GM12878 (cell line): ENCODE data around the gene RAD18. TPM values are rescaled to one million over a fixed set of nuclear protein-coding genes. Genes with fewer than 3 reads are reported as not detected.

ENCODE experiments used
- ATAC-seq: fragments of 200-7000 bp; cut with Tn5 transposase; 3 replicates; pipeline ENCODE4 v1.9.1; 2020; ENCODE audit warnings: mild to moderate bottlenecking, moderate library complexity
- BruUV-seq: library from RNA; stranded (reverse); fragments of 400-500 nt; replicated peaks from 2 replicates; lab custom pipeline; 2021; lab: Mats Ljungman, UMichigan
- CTCF ChIA-PET: fragments of 300-600 bp; sonication (Branson Sonifier 250); formaldehyde crosslinking; extraction: SDS; loops from one replicate; lab custom pipeline; 2021; ENCODE audit warnings: inconsistent platforms; lab: Yijun Ruan, JAX
- POLR2A ChIA-PET: fragments of 350-600 bp; formaldehyde crosslinking; extraction: SDS; loops from one replicate; lab custom pipeline; 2021; ENCODE audit warnings: inconsistent platforms; lab: Charles Lee
- RAD21 ChIA-PET: fragments of 300-600 bp; sonication (Branson Sonifier 250); formaldehyde crosslinking; loops from one replicate; lab custom pipeline; 2023; ENCODE audit warnings: antibody characterized with exemption; ENCODE audit not compliant: unreplicated experiment; lab: Charles Lee
- SMC1A ChIA-PET: fragments of 300-600 bp; sonication (Branson Sonifier 250); formaldehyde crosslinking; loops from one replicate; lab custom pipeline; 2023; ENCODE audit not compliant: unreplicated experiment, uncharacterized antibody; lab: Charles Lee
- DNase-seq: peaks from one replicate; pipeline ENCODE4 v3.0.0-alpha.2; 2011; ENCODE audit warnings: low read depth, low spot score
- FAIRE-seq: peaks from 3 replicates; lab custom pipeline; 2011; peaks lifted over from hg19 to GRCh38; lab: Jason Lieb, UNC
- H2AFZ ChIP-seq: 2 replicates; pipeline ENCODE4 v1.6.0; 2011; ENCODE audit warnings: low read depth, low read length, control low read depth; ENCODE audit not compliant: control insufficient read depth
- H3K27ac ChIP-seq: 2 replicates; pipeline ENCODE4 v1.5.1; 2011; ENCODE audit warnings: control low read depth; ENCODE audit not compliant: control insufficient read depth, insufficient read depth
- H3K27me3 ChIP-seq, 2 experiments: replicated peaks in 1 of 2; 2 replicates each; pipeline versions ENCODE4 v1.6.0 to v1.6.1; 2011; ENCODE audit warnings: low read length in 1 of 2; ENCODE audit not compliant: control insufficient read depth in 2 of 2, insufficient read depth in 2 of 2
- H3K36me3 ChIP-seq, 2 experiments: 2 replicates each; pipeline ENCODE4 v1.5.1; 2011; ENCODE audit warnings: low read length in 1 of 2; ENCODE audit not compliant: control insufficient read depth in 2 of 2, insufficient read depth in 2 of 2
- H3K4me1 ChIP-seq: 2 replicates; pipeline ENCODE4 v1.6.1; 2011; ENCODE audit warnings: mild to moderate bottlenecking, low read length, moderate library complexity, mixed read lengths; ENCODE audit not compliant: control insufficient read depth, insufficient read depth
- H3K4me2 ChIP-seq: 2 replicates; pipeline ENCODE4 v1.6.0; 2011; ENCODE audit warnings: control low read depth; ENCODE audit not compliant: control insufficient read depth, insufficient read depth
- H3K4me3 ChIP-seq: fragments of 200-600 bp; sonication (generic); 2 replicates; pipeline ENCODE4 v1.5.1; 2016
- H3K79me2 ChIP-seq: 2 replicates; pipeline ENCODE4 v1.6.0; 2011; ENCODE audit warnings: low read length; ENCODE audit not compliant: control insufficient read depth, insufficient read depth
- H3K9ac ChIP-seq: 2 replicates; pipeline ENCODE4 v1.8.0; 2011; ENCODE audit warnings: low read length, control low read depth, mixed read lengths; ENCODE audit not compliant: control insufficient read depth, insufficient read depth
- H3K9me3 ChIP-seq: replicated peaks from 3 replicates; pipeline ENCODE4 v1.5.1; 2011; ENCODE audit warnings: mild to moderate bottlenecking, low read length; ENCODE audit not compliant: control insufficient read depth, insufficient read depth
- H4K20me1 ChIP-seq: 2 replicates; pipeline ENCODE4 v1.6.0; 2011; ENCODE audit not compliant: control insufficient read depth, insufficient read depth
- ATF7 ChIP-seq: fragments of 450-650 bp; IDR thresholded peaks from 2 replicates; pipeline ENCODE4 v1.6.1; 2016; ENCODE audit warnings: low read depth, mild to moderate bottlenecking
- CHD4 ChIP-seq: fragments of 200-600 bp; sonication (generic); IDR thresholded peaks from 2 replicates; pipeline ENCODE4 v1.6.1; 2016; ENCODE audit warnings: mild to moderate bottlenecking
- EGR1 ChIP-seq, 2 experiments: IDR thresholded peaks; 1 replicate in 1 of 2; 2 replicates in 1 of 2; pipeline ENCODE4 v1.6.1; 2011 to 2012; ENCODE audit warnings: low read depth in 2 of 2, low read length in 2 of 2, borderline replicate concordance in 1 of 2, mild to moderate bottlenecking in 1 of 2, moderate library complexity in 1 of 2
- EP300 ChIP-seq, 2 experiments: fragments of 150-350 bp in 1 of 2; IDR thresholded peaks; 2 replicates each; pipeline ENCODE4 v1.6.1; 2011 to 2012; ENCODE audit warnings: low read depth in 2 of 2, low read length in 2 of 2, borderline replicate concordance in 1 of 2, improper control_type of control experiment in 1 of 2, inconsistent platforms in 1 of 2; ENCODE audit not compliant: control insufficient read depth in 1 of 2
- ESRRA ChIP-seq: IDR thresholded peaks from 2 replicates; pipeline ENCODE4 v1.6.1; 2012; ENCODE audit warnings: mild to moderate bottlenecking, low read length, improper control_type of control experiment
- EZH2 ChIP-seq: IDR thresholded peaks from 2 replicates; pipeline ENCODE4 v1.6.1; 2012; ENCODE audit warnings: low read depth, mild to moderate bottlenecking, control low read depth, inconsistent platforms, low read length, borderline replicate concordance; ENCODE audit not compliant: control insufficient read depth
- FOS ChIP-seq: IDR thresholded peaks from 3 replicates; pipeline ENCODE4 v1.6.1; 2011; ENCODE audit warnings: borderline replicate concordance; ENCODE audit not compliant: insufficient read length; ENCODE audit errors: extremely low read depth
- IRF3 ChIP-seq: fragments of 450-650 bp; IDR thresholded peaks from 2 replicates; pipeline ENCODE4 v1.6.1; 2014; ENCODE audit warnings: mild to moderate bottlenecking
- KLF5 ChIP-seq: fragments of 450-650 bp; IDR thresholded peaks from 2 replicates; pipeline ENCODE4 v1.6.1; 2014; ENCODE audit warnings: mild to moderate bottlenecking; ENCODE audit not compliant: partially characterized antibody
- NFYB ChIP-seq: IDR thresholded peaks from 2 replicates; pipeline ENCODE4 v1.6.1; 2011; ENCODE audit warnings: low read depth, mild to moderate bottlenecking, low read length, improper control_type of control experiment, moderate library complexity; ENCODE audit not compliant: insufficient read depth
- NKRF ChIP-seq: fragments of 450-650 bp; conservative IDR thresholded peaks from 2 replicates; pipeline ENCODE4 v1.6.1; 2017; ENCODE audit warnings: mild to moderate bottlenecking, moderate library complexity
- NR2F1 ChIP-seq: fragments of 450-650 bp; conservative IDR thresholded peaks from 2 replicates; pipeline ENCODE4 v1.6.1; 2017; ENCODE audit warnings: mild to moderate bottlenecking
- PAX5 ChIP-seq: IDR thresholded peaks from 2 replicates; pipeline ENCODE4 v1.6.1; 2011; ENCODE audit warnings: low read depth, low read length, borderline replicate concordance
- POU2F2 ChIP-seq: IDR thresholded peaks from 3 replicates; pipeline ENCODE4 v1.6.1; 2011; ENCODE audit warnings: low read depth, mild to moderate bottlenecking, low read length, borderline replicate concordance
- SPI1 ChIP-seq: IDR thresholded peaks from 2 replicates; pipeline ENCODE4 v1.6.1; 2011; ENCODE audit warnings: low read depth, mild to moderate bottlenecking, low read length, moderate library complexity, borderline replicate concordance; ENCODE audit not compliant: insufficient read depth
- TARDBP ChIP-seq: IDR thresholded peaks from 2 replicates; pipeline ENCODE4 v1.6.1; 2016; ENCODE audit warnings: borderline replicate concordance
- TBL1XR1 ChIP-seq: IDR thresholded peaks from 2 replicates; pipeline ENCODE4 v1.6.1; 2012; ENCODE audit warnings: low read depth, low read length, improper control_type of control experiment
- ZBTB4 ChIP-seq: fragments of 450-650 bp; formaldehyde crosslinking; IDR thresholded peaks from 2 replicates; pipeline ENCODE4 v1.4.0; 2022; ENCODE audit warnings: mild to moderate bottlenecking, moderate library complexity
- WGBS: methylation state at CpG from one replicate; pipeline ENCODE4 v1.1.6; 2016; ENCODE audit warnings: low lambda C conversion rate; ENCODE audit not compliant: insufficient replicate concordance, insufficient coverage; ENCODE audit errors: missing lambda C conversion rate; 5-methylcytosine and 5-hydroxymethylcytosine counted together
- in situ Hi-C: fragments of 300-500 bp; cut with MboI; formaldehyde crosslinking; loops from 9 replicates; pipeline ENCODE4 v1.14.3; 2018; ENCODE audit warnings: mixed read lengths
- intact Hi-C: fragments of 100-400 bp; cut with micrococcal nuclease; formaldehyde crosslinking; loops from one replicate; pipeline ENCODE4 v1.14.2; 2022; ENCODE audit not compliant: unreplicated experiment
- polyA plus RNA-seq, 11 experiments: library from polyadenylated mRNA; depleted of rRNA in 4 of 11; unstranded in 6 of 11; stranded (reverse) in 5 of 11; fragments of >200 nt; fragmentation: Nextera tagmentation in 4 of 11; fragmentation: Illumina TruSeq in 1 of 11; extraction: Ambion mirVana in 4 of 11; extraction: Trizol in 1 of 11; gene quantifications; 1 replicate in 1 of 11; 2 replicates in 10 of 11; pipeline versions ENCODE4 v1.2.1 to v1.2.3, GENCODE V29; 2011 to 2016; ENCODE audit warnings: inconsistent platforms in 2 of 11, missing spikeins in 2 of 11, low read depth in 1 of 11
- total RNA-seq, 4 experiments: library from RNA; depleted of rRNA in 3 of 4; stranded (reverse); fragments of >200 nt in 3 of 4; fragmentation: Illumina TruSeq in 1 of 4; extraction: Trizol in 1 of 4; gene quantifications; 2 replicates each; pipeline versions ENCODE4 v1.2.1 to v1.2.3, GENCODE V29; 2013 to 2021

RAD18 gene
- total and polyA plus RNA-seq, 10 of the 15 experiments (the other 5 are each of a cell fraction or from before 2014, with no cell fraction given), result 8.7 to 38.6 (median 19.2) TPM

GRCh38 chr3:9009976-9010545, 46.8 kb upstream of the RAD18 start:
- H3K4me1 ChIP-seq, result no peaks in the 10 kb centered on the region
- H3K9ac ChIP-seq, result no peak overlapping the region
- ChIA-PET RAD21 (no interaction called here), POLR2A (no interaction called here), CTCF (no interaction called here), SMC1A (interaction anchor here (0.9 kb wide), 1 partner anchor 39 kb away, joined by 3 read pairs; no protein-coding TSS in a partner anchor)
- DNase-seq (no peak), ATAC-seq (no peak), FAIRE-seq (no peak)
- BruUV-seq, result no TSS peak
- TF ChIP-seq NFYB (no peak), EGR1 (IDR thresholded peaks at IDR 0.05; ENCODE audit: borderline replicate concordance in 1 of 2, low read depth in 2 of 2, low read length in 2 of 2) (no peak), IRF3 (no peak), POU2F2 (no peak), TBL1XR1 (no peak), TARDBP (no peak), PAX5 (no peak), KLF5 (no peak), ATF7 (no peak), NR2F1 (no peak), EZH2 (no peak), CHD4 (no peak), EP300 (IDR thresholded peaks at IDR 0.05; ENCODE audit: borderline replicate concordance in 1 of 2, control insufficient read depth in 1 of 2, low read depth in 2 of 2, low read length in 2 of 2) (no peak), NKRF (no peak), FOS (no peak), SPI1 (no peak), ZBTB4 (CRISPR knock-in tag) (no peak), ESRRA (no peak)
- H4K20me1 ChIP-seq, result no peaks in the 10 kb centered on the region
- H3K4me3 ChIP-seq, result no peak overlapping the region
- no peak overlapping the region for H3K4me2 ChIP-seq
- H3K27me3 ChIP-seq, result 0 out of 4 replicates have a peak, but pooled peaks cover 0 to 2% of the 10 kb centered on the region in 2 experiments
- H3K79me2 ChIP-seq, result no peaks in the 10 kb centered on the region
- H3K9me3 ChIP-seq, result no peaks in the 10 kb centered on the region
- H3K36me3 ChIP-seq, result no peaks in the 10 kb centered on the region
- WGBS, result 38% methylated on average over 11 of the region's 11 CpGs
- no peak overlapping the region for H3K27ac ChIP-seq
- no peak overlapping the region for H2AFZ ChIP-seq
- intact Hi-C loops, result no loop called here
- in situ Hi-C loops, result no loop called here
